ENCODE data around the gene SDHA.

GRCh38 chr5:181566-181965 lies 36.6 kb upstream of the SDHA start:
- no peak for TF ChIP-seq CTCF (IDR thresholded peaks at IDR 0.05; ENCODE audit: insufficient read depth, low read length, poor library complexity, severe bottlenecking)
- no peak for TF ChIP-seq EZH2phosphoT487 (conservative IDR thresholded peaks at IDR 0.05; ENCODE audit: low read length)

Data from SU-DHL-6 (cell line).